AML-193 (cell line): ENCODE measurements around the gene TSPAN6.

ENCODE experiments used
- DNase-seq, 2 experiments: peaks; one replicate each; lab custom pipeline; 2025; lab: John Stamatoyannopoulos, UW

Gene TSPAN6

GRCh38 chrX:100647739-100648138 is 11.1 kb upstream of the TSPAN6 start:
- DNase-seq = no peak

GRCh38 chrX:100647095-100647494 is 10.5 kb upstream of the TSPAN6 start:
- no peak for DNase-seq

GRCh38 chrX:100645106-100645505 is 8.5 kb upstream of the TSPAN6 start:
- no peak for DNase-seq

GRCh38 chrX:100643956-100644860 is 7.6 kb upstream of the TSPAN6 start, which contains the start of gene SRPX2:
SRPX2 (plus strand) TSS chrX:100644199; CDS start chrX:100646323, 2,124 bp downstream.
- DNase-seq = no peak

GRCh38 chrX:100643212-100643611 is 6.6 kb upstream of the TSPAN6 start:
- DNase-seq = no peak

GRCh38 chrX:100642290-100642689 is 5.7 kb upstream of the TSPAN6 start:
- no peak for DNase-seq

GRCh38 chrX:100635989-100636320 is 651 bp downstream of the TSPAN6 start:
- DNase-seq = no peak

- no peak for DNase-seq
Observed at GRCh38 chrX:100635040-100635439, 1.6 kb downstream of the TSPAN6 start.

GRCh38 chrX:100625985-100626491 is 10.6 kb downstream of the TSPAN6 start:
- peak; percentile 28 to 30 for DNase-seq

GRCh38 chrX:100623001-100623400 is 13.6 kb downstream of the TSPAN6 start:
- no peak for DNase-seq

- peak in 1 of 2 experiments; percentile 26 for DNase-seq
Observed at GRCh38 chrX:100615005-100615404, 21.6 kb downstream of the TSPAN6 start.

GRCh38 chrX:100611951-100612350 is 24.7 kb downstream of the TSPAN6 start:
- DNase-seq = no peak

GRCh38 chrX:100609591-100609990 is 27.0 kb downstream of the TSPAN6 start:
- DNase-seq = no peak

GRCh38 chrX:100606753-100607152 is 29.9 kb downstream of the TSPAN6 start:
- peak in 1 of 2 experiments; percentile 3 for DNase-seq

GRCh38 chrX:100600758-100601157 is 35.8 kb downstream of the TSPAN6 start:
- no peak for DNase-seq

GRCh38 chrX:100600340-100600739 is 36.3 kb downstream of the TSPAN6 start:
- no peak for DNase-seq

- no peak for DNase-seq
Observed at GRCh38 chrX:100599456-100599855, 37.1 kb downstream of the TSPAN6 start.

- DNase-seq = no peak
Observed at GRCh38 chrX:100596601-100597000, 40.0 kb downstream of the TSPAN6 start.

GRCh38 chrX:100593581-100593980 is 43.0 kb downstream of the TSPAN6 start:
- DNase-seq = no peak

- no peak for DNase-seq
Observed at GRCh38 chrX:100593126-100593525, 43.5 kb downstream of the TSPAN6 start.

- no peak for DNase-seq
Observed at GRCh38 chrX:100591256-100592051, 45.2 kb downstream of the TSPAN6 start.

GRCh38 chrX:100587861-100588260 is 48.7 kb downstream of the TSPAN6 start:
- no peak for DNase-seq

GRCh38 chrX:100586747-100587146 is 49.9 kb downstream of the TSPAN6 start:
- no peak for DNase-seq
